ENCODE results near the gene GLUL. TPM values are rescaled to one million over a fixed set of nuclear protein-coding genes. Genes with fewer than 3 reads are reported as not detected.

Gene GLUL
- 345 TPM for polyA plus RNA-seq (2013, experiment 1 of 4)
- polyA plus RNA-seq (2013, experiment 2 of 4): 299 TPM
- polyA plus RNA-seq (2013, experiment 3 of 4): 270 TPM
- polyA plus RNA-seq (2013, experiment 4 of 4): 332 TPM

GRCh38 chr1:182391362-182392049, at the start of gene GLUL:
TSS of gene GLUL (minus strand) at chr1:182391790. CDS start at chr1:182388737, 3,053 bp downstream.
- peaks cover 19% of the 10 kb centered on the region for H3K4me1 ChIP-seq (ENCODE audit: control insufficient read depth, insufficient read depth, low read length)
- H3K9me3 ChIP-seq (ENCODE audit: control insufficient read depth, low read length): no peaks in the 10 kb centered on the region
- peaks cover 22% of the 10 kb centered on the region for H3K36me3 ChIP-seq (ENCODE audit: control insufficient read depth, insufficient read depth, low read length)
- peak within 1 kb of the TSS; percentile 85 for H3K4me3 ChIP-seq (ENCODE audit: insufficient read depth, low read depth, low read length)
- H3K27ac ChIP-seq (ENCODE audit: insufficient read depth, low read depth, low read length, poor library complexity, severe bottlenecking): peak within 1 kb of the TSS; percentile 88
- H3K27me3 ChIP-seq (ENCODE audit: control insufficient read depth, insufficient read depth, low read length, poor library complexity, severe bottlenecking): no peaks in the 10 kb centered on the region
- 0 to 1% methylated on average over 70 of the region's 70 CpGs for WGBS, 2 experiments

GRCh38 chr1:182438326-182438725, 46.7 kb upstream of the GLUL start:
- Histone ChIP-seq H3K4me3 (ENCODE audit: insufficient read depth, low read depth, low read length) (no peak overlapping the region), H3K27ac (ENCODE audit: insufficient read depth, low read depth, low read length, poor library complexity, severe bottlenecking) (no peak overlapping the region), H3K9me3 (ENCODE audit: control insufficient read depth, low read length) (no peaks in the 10 kb centered on the region), H3K36me3 (ENCODE audit: control insufficient read depth, insufficient read depth, low read length) (no peaks in the 10 kb centered on the region), H3K4me1 (ENCODE audit: control insufficient read depth, insufficient read depth, low read length) (no peaks in the 10 kb centered on the region), H3K27me3 (ENCODE audit: control insufficient read depth, insufficient read depth, low read length, poor library complexity, severe bottlenecking) (no peaks in the 10 kb centered on the region)
- WGBS, 2 experiments: 88 to 100% methylated on average over 1 of the region's 1 CpG

- H3K36me3 ChIP-seq (ENCODE audit: control insufficient read depth, insufficient read depth, low read length): no peaks in the 10 kb centered on the region
- H3K27me3 ChIP-seq (ENCODE audit: control insufficient read depth, insufficient read depth, low read length, poor library complexity, severe bottlenecking): no peaks in the 10 kb centered on the region
- 94 to 95% methylated on average over 1 of the region's 1 CpG for WGBS, 2 experiments
- no peaks in the 10 kb centered on the region for H3K4me1 ChIP-seq (ENCODE audit: control insufficient read depth, insufficient read depth, low read length)
- no peak overlapping the region for H3K4me3 ChIP-seq (ENCODE audit: insufficient read depth, low read depth, low read length)
- H3K27ac ChIP-seq (ENCODE audit: insufficient read depth, low read depth, low read length, poor library complexity, severe bottlenecking): no peak overlapping the region
- no peaks in the 10 kb centered on the region for H3K9me3 ChIP-seq (ENCODE audit: control insufficient read depth, low read length)
These were observed 42.0 kb upstream of the GLUL start for GRCh38 chr1:182433580-182433979.

GRCh38 chr1:182431278-182431677, 39.7 kb upstream of the GLUL start:
- Histone ChIP-seq H3K9me3 (ENCODE audit: control insufficient read depth, low read length) (no peaks in the 10 kb centered on the region), H3K27ac (ENCODE audit: insufficient read depth, low read depth, low read length, poor library complexity, severe bottlenecking) (no peak overlapping the region), H3K36me3 (ENCODE audit: control insufficient read depth, insufficient read depth, low read length) (no peaks in the 10 kb centered on the region), H3K27me3 (ENCODE audit: control insufficient read depth, insufficient read depth, low read length, poor library complexity, severe bottlenecking) (no peaks in the 10 kb centered on the region), H3K4me3 (ENCODE audit: insufficient read depth, low read depth, low read length) (no peak overlapping the region), H3K4me1 (ENCODE audit: control insufficient read depth, insufficient read depth, low read length) (no peaks in the 10 kb centered on the region)
- whole genome bisulfite sequencing, 2 experiments: 92 to 93% methylated on average over 7 of the region's 7 CpGs

- H3K27ac ChIP-seq (ENCODE audit: insufficient read depth, low read depth, low read length, poor library complexity, severe bottlenecking): no peak overlapping the region
- WGBS, 2 experiments: 91 to 94% methylated on average over 9 to 11 of the region's 11 CpGs
- H3K4me3 ChIP-seq (ENCODE audit: insufficient read depth, low read depth, low read length): no peak overlapping the region
- no peaks in the 10 kb centered on the region for H3K4me1 ChIP-seq (ENCODE audit: control insufficient read depth, insufficient read depth, low read length)
- H3K36me3 ChIP-seq (ENCODE audit: control insufficient read depth, insufficient read depth, low read length): no peaks in the 10 kb centered on the region
- H3K9me3 ChIP-seq (ENCODE audit: control insufficient read depth, low read length): no peaks in the 10 kb centered on the region
- H3K27me3 ChIP-seq (ENCODE audit: control insufficient read depth, insufficient read depth, low read length, poor library complexity, severe bottlenecking): no peaks in the 10 kb centered on the region
These were observed 38.9 kb upstream of the GLUL start for GRCh38 chr1:182430263-182431068.

GRCh38 chr1:182428043-182428442, 36.5 kb upstream of the GLUL start:
- Histone ChIP-seq H3K9me3 (ENCODE audit: control insufficient read depth, low read length) (no peaks in the 10 kb centered on the region), H3K4me3 (ENCODE audit: insufficient read depth, low read depth, low read length) (no peak overlapping the region), H3K27me3 (ENCODE audit: control insufficient read depth, insufficient read depth, low read length, poor library complexity, severe bottlenecking) (no peaks in the 10 kb centered on the region), H3K36me3 (ENCODE audit: control insufficient read depth, insufficient read depth, low read length) (no peaks in the 10 kb centered on the region), H3K27ac (ENCODE audit: insufficient read depth, low read depth, low read length, poor library complexity, severe bottlenecking) (no peak overlapping the region), H3K4me1 (ENCODE audit: control insufficient read depth, insufficient read depth, low read length) (no peaks in the 10 kb centered on the region)
- 77 to 93% methylated on average over 2 of the region's 2 CpGs for WGBS, 2 experiments

- Histone ChIP-seq H3K36me3 (ENCODE audit: control insufficient read depth, insufficient read depth, low read length) (no peaks in the 10 kb centered on the region), H3K27me3 (ENCODE audit: control insufficient read depth, insufficient read depth, low read length, poor library complexity, severe bottlenecking) (no peaks in the 10 kb centered on the region), H3K4me3 (ENCODE audit: insufficient read depth, low read depth, low read length) (no peak overlapping the region), H3K27ac (ENCODE audit: insufficient read depth, low read depth, low read length, poor library complexity, severe bottlenecking) (no peak overlapping the region), H3K4me1 (ENCODE audit: control insufficient read depth, insufficient read depth, low read length) (no peaks in the 10 kb centered on the region), H3K9me3 (ENCODE audit: control insufficient read depth, low read length) (no peaks in the 10 kb centered on the region)
- 86 to 96% methylated on average over 7 of the region's 7 CpGs for WGBS, 2 experiments
These were observed 35.1 kb upstream of the GLUL start for GRCh38 chr1:182426442-182427430.

- peaks cover 3% of the 10 kb centered on the region for H3K4me1 ChIP-seq (ENCODE audit: control insufficient read depth, insufficient read depth, low read length)
- no peaks in the 10 kb centered on the region for H3K27me3 ChIP-seq (ENCODE audit: control insufficient read depth, insufficient read depth, low read length, poor library complexity, severe bottlenecking)
- no peaks in the 10 kb centered on the region for H3K9me3 ChIP-seq (ENCODE audit: control insufficient read depth, low read length)
- WGBS, 2 experiments: 82 to 100% methylated on average over 1 of the region's 1 CpG
- H3K36me3 ChIP-seq (ENCODE audit: control insufficient read depth, insufficient read depth, low read length): no peaks in the 10 kb centered on the region
- no peak overlapping the region for H3K27ac ChIP-seq (ENCODE audit: insufficient read depth, low read depth, low read length, poor library complexity, severe bottlenecking)
- H3K4me3 ChIP-seq (ENCODE audit: insufficient read depth, low read depth, low read length): no peak overlapping the region
These were observed 24.2 kb upstream of the GLUL start for GRCh38 chr1:182415789-182416188.

GRCh38 chr1:182413969-182414368, 22.4 kb upstream of the GLUL start:
- Histone ChIP-seq H3K4me3 (ENCODE audit: insufficient read depth, low read depth, low read length) (no peak overlapping the region), H3K9me3 (ENCODE audit: control insufficient read depth, low read length) (no peaks in the 10 kb centered on the region), H3K27me3 (ENCODE audit: control insufficient read depth, insufficient read depth, low read length, poor library complexity, severe bottlenecking) (no peaks in the 10 kb centered on the region), H3K27ac (ENCODE audit: insufficient read depth, low read depth, low read length, poor library complexity, severe bottlenecking) (no peak overlapping the region), H3K36me3 (ENCODE audit: control insufficient read depth, insufficient read depth, low read length) (no peaks in the 10 kb centered on the region), H3K4me1 (ENCODE audit: control insufficient read depth, insufficient read depth, low read length) (peaks cover 3% of the 10 kb centered on the region)
- WGBS, 2 experiments: 91 to 93% methylated on average over 6 of the region's 6 CpGs
